Adrenal gland (tissue), 12 donors: Measurements from ENCODE around the gene ACOT12. TPM values are rescaled to one million over a fixed set of nuclear protein-coding genes. Genes with fewer than 3 reads are reported as not detected.

Source experiments
- DNase-seq, 7 donors: peaks; one replicate each; pipeline ENCODE4 v3.0.0-alpha.2; 2019 to 2020
- H3K27ac ChIP-seq, 5 donors: fragments of 200-600 bp; sonication (generic) in 4 of 5; 1 replicate in 3 of 5; 2 replicates in 2 of 5; pipeline versions ENCODE4 v1.5.1 to v1.8.0; 2016 to 2020; ENCODE audit warnings: mild to moderate bottlenecking in 1 of 5
- H3K27me3 ChIP-seq: fragments of 200-600 bp; 2 replicates; pipeline ENCODE4 v1.8.0; 2021
- H3K36me3 ChIP-seq, 2 donors: fragments of 200-600 bp; replicated peaks in 1 of 2; 1 replicate in 1 of 2; 2 replicates in 1 of 2; pipeline versions ENCODE4 v1.5.1 to v1.8.0; 2018 to 2022
- H3K4me1 ChIP-seq, 2 donors: fragments of 200-600 bp; replicated peaks in 1 of 2; 1 replicate in 1 of 2; 2 replicates in 1 of 2; pipeline versions ENCODE4 v1.5.1 to v1.8.0; 2018 to 2021
- H3K4me3 ChIP-seq, 4 donors: fragments of 200-600 bp; sonication (generic) in 3 of 4; one replicate each; pipeline ENCODE4 v1.5.1; 2016 to 2018
- H3K9me3 ChIP-seq, 3 donors: fragments of 200-600 bp; sonication (generic) in 1 of 3; replicated peaks in 1 of 3; 1 replicate in 2 of 3; 2 replicates in 1 of 3; pipeline versions ENCODE4 v1.5.1 to v1.8.0; 2016 to 2021
- POLR2A ChIP-seq, 2 donors: fragments of 450-650 bp; IDR thresholded peaks; one replicate each; pipeline ENCODE4 v1.6.1; 2017; ENCODE audit warnings: antibody characterized with exemption in 2 of 2, mild to moderate bottlenecking in 2 of 2, moderate library complexity in 1 of 2
- WGBS, 4 donors: extraction: QIAGEN DNeasy Blood & Tissue Kit in 2 of 4; methylation state at CpG; one replicate each; pipeline versions ENCODE4 v1.1.5 to v1.1.7; 2013 to 2017; 5-methylcytosine and 5-hydroxymethylcytosine counted together
- intact Hi-C, 2 donors: fragments of 100-400 bp; cut with DNase I; formaldehyde crosslinking; loops; one replicate each; pipeline versions ENCODE4 v1.14.1 to v1.15.0; 2022 to 2023
- polyA plus RNA-seq, 3 donors: library from polyadenylated mRNA; stranded (reverse); fragments of 200-250 nt in 2 of 3; fragments of 350-450 nt in 1 of 3; fragmentation: Illumina TruSeq in 1 of 3; extraction: RNeasy Lipid Tissue Mini Kit (QIAGEN cat#74804) in 1 of 3; gene quantifications; one replicate each; pipeline ENCODE4 v1.2.3, GENCODE V29; 2013 to 2014
- total RNA-seq, 9 donors: library from RNA; depleted of rRNA in 4 of 9; stranded (reverse); fragments of >200 nt in 4 of 9; fragments of 120-200 nt in 1 of 9; fragmentation: NEBNext Ultra II Directional in 1 of 9; extraction: Animal tissue kit (Norgen Biotek cat#: 25700) in 1 of 9; gene quantifications; one replicate each; pipeline versions ENCODE4 v1.1.0 to v1.2.4, GENCODE V29; 2013 to 2023
- TF ChIP-seq, protein P1 (sequence below), 6 experiments: fragments of 450-650 bp in 4 of 6; fragments of 200-600 bp in 2 of 6; sonication (generic) in 1 of 6; IDR thresholded peaks; 1 replicate in 5 of 6; 2 replicates in 1 of 6; pipeline versions ENCODE4 v1.5.1 to v1.8.0; 2016 to 2021; ENCODE audit warnings: antibody characterized with exemption in 6 of 6, mild to moderate bottlenecking in 2 of 6, moderate library complexity in 1 of 6
- donor health status: healthy with polysubstance abuse.
- donor health status: Bipolar disorder and iron deficiency.
- donor health status: DM: yes; HTN: yes; CAD: no.
- donor health status: DM: no; HTN: no; CAD: no.
- donor health status: DM: no; HTN: no; CAD: no.
- donor health status: DM: yes; HTN: yes; CAD: no.

The ACOT12 gene
- total and polyA plus RNA-seq, 12 donors, result not detected

DNA sequence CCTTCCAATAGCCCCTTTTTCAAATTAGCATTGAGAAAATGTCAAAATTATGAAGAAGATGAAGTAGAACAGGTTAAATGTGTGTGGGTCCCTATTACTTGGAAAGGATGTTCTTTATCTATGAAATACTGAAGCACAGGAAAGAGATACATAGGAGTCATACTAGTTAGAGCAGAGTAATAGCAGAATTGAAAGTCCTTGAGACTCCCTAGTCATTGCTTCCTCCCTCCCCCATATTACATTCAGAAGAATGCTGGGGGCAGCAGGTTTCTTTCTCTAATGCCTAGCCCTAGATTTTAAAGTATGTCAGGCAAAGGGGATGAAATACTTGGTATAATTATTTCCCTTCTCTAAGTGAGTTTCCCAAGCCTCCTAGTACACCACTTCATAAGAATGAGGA, 88.1 kb downstream of the ACOT12 start:
- TF ChIP-seq, protein P1, sequence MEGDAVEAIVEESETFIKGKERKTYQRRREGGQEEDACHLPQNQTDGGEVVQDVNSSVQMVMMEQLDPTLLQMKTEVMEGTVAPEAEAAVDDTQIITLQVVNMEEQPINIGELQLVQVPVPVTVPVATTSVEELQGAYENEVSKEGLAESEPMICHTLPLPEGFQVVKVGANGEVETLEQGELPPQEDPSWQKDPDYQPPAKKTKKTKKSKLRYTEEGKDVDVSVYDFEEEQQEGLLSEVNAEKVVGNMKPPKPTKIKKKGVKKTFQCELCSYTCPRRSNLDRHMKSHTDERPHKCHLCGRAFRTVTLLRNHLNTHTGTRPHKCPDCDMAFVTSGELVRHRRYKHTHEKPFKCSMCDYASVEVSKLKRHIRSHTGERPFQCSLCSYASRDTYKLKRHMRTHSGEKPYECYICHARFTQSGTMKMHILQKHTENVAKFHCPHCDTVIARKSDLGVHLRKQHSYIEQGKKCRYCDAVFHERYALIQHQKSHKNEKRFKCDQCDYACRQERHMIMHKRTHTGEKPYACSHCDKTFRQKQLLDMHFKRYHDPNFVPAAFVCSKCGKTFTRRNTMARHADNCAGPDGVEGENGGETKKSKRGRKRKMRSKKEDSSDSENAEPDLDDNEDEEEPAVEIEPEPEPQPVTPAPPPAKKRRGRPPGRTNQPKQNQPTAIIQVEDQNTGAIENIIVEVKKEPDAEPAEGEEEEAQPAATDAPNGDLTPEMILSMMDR (IDR thresholded peaks at IDR 0.05), result no peak
- no peak for TF ChIP-seq POLR2A (IDR thresholded peaks at IDR 0.05)
- Histone ChIP-seq H3K9me3 (no peaks in the 10 kb centered on the region), H3K4me1 (peaks cover 8 to 20% of the 10 kb centered on the region in 2 donors), H3K27me3 (no peaks in the 10 kb centered on the region), H3K4me3 (no peak overlapping the region), H3K36me3 (peaks cover 0 to 11% of the 10 kb centered on the region in 2 donors), H3K27ac (no peak overlapping the region)
- intact Hi-C loops, result no loop called here
- DNase-seq, result no peak

DNA sequence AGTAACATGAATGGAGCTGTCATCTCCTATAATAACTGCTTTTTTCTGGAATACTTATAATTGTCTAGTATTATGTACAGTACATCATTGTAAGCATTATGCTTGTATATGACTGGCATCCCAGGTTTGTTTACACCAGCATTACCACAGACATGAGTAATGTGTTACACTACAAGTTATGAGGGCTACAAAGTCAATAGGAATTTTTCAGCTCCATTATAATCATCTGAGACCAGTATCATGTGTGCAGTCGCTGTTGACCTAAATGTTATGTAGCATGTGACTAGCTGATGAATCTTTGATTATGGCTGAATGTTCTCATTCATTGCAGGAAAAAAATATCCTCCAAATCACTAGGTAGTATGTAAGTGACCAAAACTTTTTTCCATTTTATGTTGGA, 90.4 kb downstream of the ACOT12 start:
- 82 to 95% (median 92%) methylated on average over 1 of the region's 1 CpG for WGBS, 4 donors
- TF ChIP-seq POLR2A (IDR thresholded peaks at IDR 0.05), result no peak
- TF ChIP-seq, protein P1 (IDR thresholded peaks at IDR 0.05), result no peak
- Histone ChIP-seq H3K36me3 (peaks cover 0 to 7% of the 10 kb centered on the region in 2 donors), H3K27me3 (no peaks in the 10 kb centered on the region), H3K9me3 (no peaks in the 10 kb centered on the region), H3K27ac (no peak overlapping the region), H3K4me1 (peaks cover 12 to 36% of the 10 kb centered on the region in 2 donors), H3K4me3 (no peak overlapping the region)
- DNase-seq, result no peak
- intact Hi-C loops, result no loop called here

DNA sequence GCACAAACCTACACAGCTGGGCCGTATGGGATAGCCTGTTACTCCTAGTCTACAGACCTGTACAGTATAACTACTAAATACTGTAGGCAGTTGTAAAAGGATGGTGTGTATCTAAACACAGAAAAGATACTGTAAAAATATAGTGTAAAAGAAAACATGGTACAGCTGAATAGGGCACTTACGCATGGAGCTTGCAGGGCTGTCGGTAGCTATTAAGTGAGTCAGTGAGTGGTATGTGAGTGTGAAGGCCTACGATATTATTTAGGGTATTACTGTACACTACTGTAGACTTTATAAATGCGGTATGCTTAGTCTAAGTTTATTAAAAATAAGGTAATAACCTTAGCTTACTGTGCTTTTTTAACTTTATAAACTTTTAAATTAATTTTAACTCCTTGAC, 91.3 kb downstream of the ACOT12 start:
- peaks cover 0 to 7% of the 10 kb centered on the region in 2 donors for H3K36me3 ChIP-seq
- no peak for DNase-seq
- H3K4me1 ChIP-seq, result peaks cover 12 to 36% of the 10 kb centered on the region in 2 donors
- no peaks in the 10 kb centered on the region for H3K9me3 ChIP-seq
- WGBS, 4 donors, result 83 to 92% (median 89%) methylated on average over 5 of the region's 5 CpGs
- no peak overlapping the region for H3K27ac ChIP-seq
- H3K27me3 ChIP-seq, result no peaks in the 10 kb centered on the region
- intact Hi-C loops, result no loop called here
- TF ChIP-seq POLR2A (IDR thresholded peaks at IDR 0.05), result no peak
- TF ChIP-seq, protein P1 (IDR thresholded peaks at IDR 0.05), result no peak
- peak overlapping the region in 1 of 4 donors; percentile 80 for H3K4me3 ChIP-seq

DNA sequence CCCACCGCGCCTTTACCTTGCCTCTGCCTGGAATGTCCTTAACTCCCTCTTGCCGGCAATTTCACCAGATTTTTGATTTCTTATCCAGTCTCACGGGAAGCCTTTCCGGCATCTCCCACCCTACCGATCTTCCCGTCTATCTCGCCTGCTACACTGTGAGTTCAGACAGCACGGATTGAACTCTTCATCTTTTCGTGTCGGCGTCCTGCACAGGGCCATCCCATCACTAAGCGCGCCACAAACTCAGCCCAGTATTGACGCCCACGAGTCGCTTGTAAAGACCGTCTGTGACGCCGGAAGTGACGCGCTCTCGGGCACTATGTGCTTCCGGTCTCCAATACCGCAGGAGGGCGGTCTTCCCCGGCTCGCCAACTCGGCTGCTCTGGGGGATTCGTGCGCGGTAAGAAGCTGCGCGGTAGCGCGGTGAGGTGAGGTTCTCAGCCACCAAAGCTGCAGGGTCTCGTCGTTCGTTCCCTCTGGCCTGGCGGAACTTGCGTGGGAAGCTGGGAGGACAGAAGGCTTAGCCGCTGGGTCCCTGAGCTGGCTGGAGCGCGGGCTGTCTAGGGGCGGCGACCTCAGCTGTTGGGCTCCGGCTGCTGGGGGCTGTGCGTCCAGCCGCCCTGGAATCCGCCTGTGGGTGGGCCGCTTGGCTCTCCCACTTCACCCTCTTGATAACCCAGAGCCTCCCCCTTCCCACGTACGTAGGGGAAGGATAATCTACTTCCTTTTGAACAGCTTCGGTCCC, 92.5 kb downstream of the ACOT12 start, which contains the start of gene ZCCHC9:
ZCCHC9 (plus strand) TSS at position 317 of the 745 bp plus-strand sequence. CDS start 3,171 bp downstream, outside the sequence.
- no peaks in the 10 kb centered on the region for H3K27me3 ChIP-seq
- H3K4me1 ChIP-seq, result peaks cover 12 to 36% of the 10 kb centered on the region in 2 donors
- WGBS, 4 donors, result 0 to 1% (median 0%) methylated on average over 15 to 54 of the region's 54 CpGs
- TF ChIP-seq POLR2A (IDR thresholded peaks at IDR 0.05), result peak; percentile 75 to 88
- TF ChIP-seq, protein P1 (IDR thresholded peaks at IDR 0.05), result peak in 3 of 6 experiments; percentile 4 to 33 (median 10)
- no peaks in the 10 kb centered on the region for H3K9me3 ChIP-seq
- DNase-seq, result peak; percentile 90 to 97 (median 94)
- H3K27ac ChIP-seq, result peak within 1 kb of the TSS; percentile 68 to 92 (median 81)
- H3K4me3 ChIP-seq, result peak within 1 kb of the TSS; percentile 62 to 100 (median 72)
- peaks cover 0 to 7% of the 10 kb centered on the region in 2 donors for H3K36me3 ChIP-seq
- intact Hi-C loops, result no loop called here
